Measurements from ENCODE around the gene DENND1A.
"Not testable (repeated sequence)": the region's sequence is repeated elsewhere in the genome, so short reads cannot be mapped to it uniquely, and the experiment has no call there.

The DENND1A gene

DNA sequence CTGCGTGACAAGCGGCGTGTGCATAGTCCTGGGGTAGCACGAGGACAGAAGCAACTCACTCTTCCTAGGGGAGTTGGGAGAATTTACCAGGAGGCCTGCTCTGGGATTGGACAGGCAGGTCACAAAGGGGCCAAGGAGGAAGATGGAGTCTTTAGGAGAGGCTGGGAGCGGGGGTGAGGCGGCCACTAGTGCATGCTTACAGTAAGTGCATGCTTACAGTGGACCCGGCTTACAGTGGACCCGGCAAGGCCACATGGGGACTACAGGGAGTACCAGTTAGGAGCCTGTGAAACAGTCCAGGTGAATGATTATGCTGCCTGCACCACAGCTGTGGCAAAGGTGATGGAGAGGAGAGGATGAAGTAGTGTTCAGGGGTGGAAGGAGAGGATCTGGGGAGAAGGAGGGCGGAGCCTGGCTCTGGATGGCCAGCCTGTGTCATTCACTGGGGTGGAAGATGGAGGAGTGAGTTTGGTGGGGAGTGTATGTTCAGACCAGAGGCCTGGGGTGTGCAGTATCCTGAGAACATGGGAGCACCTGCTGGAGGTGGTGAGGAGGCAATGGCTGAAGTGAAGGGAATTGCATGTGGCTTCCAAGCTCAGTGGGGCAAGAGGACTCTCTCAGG, 495.2 kb downstream of the DENND1A start:
- DNase-seq (ENCODE audit: low read depth in 2 of 2) = no peak

GRCh38 chr9:123432331-123433236, 497.3 kb downstream of the DENND1A start:
- DNase-seq (ENCODE audit: low read depth in 2 of 2) = no peak

DNA sequence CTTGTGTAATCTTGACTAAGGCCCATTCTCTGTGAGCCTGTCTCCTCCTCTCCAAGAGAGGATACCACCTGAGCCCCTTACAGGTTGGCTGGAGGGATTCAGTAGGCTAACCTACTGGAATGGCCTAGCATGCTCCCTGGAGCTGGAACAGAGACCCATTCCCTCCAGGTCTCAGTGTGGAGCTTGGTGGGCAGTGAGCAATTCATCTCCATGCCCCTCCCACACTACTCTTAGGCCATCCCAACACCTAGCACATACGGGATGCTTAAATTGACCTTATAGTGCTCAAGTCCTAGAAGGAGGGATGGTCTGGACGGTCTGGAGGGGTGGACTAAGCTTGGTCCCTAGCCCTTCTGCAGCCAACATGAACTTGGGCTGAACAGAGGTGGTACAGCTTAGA, 498.3 kb downstream of the DENND1A start:
- DNase-seq (ENCODE audit: low read depth in 2 of 2) = no peak

GRCh38 chr9:123428450-123428849, 501.5 kb downstream of the DENND1A start:
- not testable (repeated sequence) for DNase-seq (ENCODE audit: low read depth in 2 of 2)

GRCh38 chr9:123426406-123426805, 503.5 kb downstream of the DENND1A start:
- no peak for DNase-seq (ENCODE audit: low read depth in 2 of 2)

DNA sequence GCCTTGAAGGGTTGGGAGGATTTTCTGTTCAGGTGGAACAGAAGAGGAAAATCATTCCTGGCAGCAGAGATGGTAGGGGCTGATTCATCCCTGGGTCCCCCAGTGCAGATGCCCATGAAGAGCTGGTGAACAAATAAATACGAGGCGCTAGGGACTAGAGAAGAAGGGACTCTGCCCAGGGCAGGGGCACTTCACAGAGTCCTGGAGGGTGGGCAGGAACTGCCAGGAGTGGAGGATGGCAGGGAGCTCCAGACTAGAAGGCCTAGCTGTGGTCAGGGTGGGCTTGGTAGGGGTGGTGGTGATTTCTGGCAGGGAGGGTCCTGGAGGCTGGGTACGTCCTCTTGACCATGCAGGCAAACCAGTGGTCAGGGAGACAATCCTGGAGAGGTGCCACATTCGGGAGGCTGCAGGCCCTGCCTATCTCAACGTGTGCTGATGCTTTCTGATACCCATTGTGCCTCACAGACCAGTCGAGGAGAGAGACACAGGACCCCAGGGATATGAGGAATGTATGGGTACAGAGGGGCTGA, 504.0 kb downstream of the DENND1A start:
- DNase-seq (ENCODE audit: low read depth in 2 of 2) = no peak

- DNase-seq (ENCODE audit: low read depth in 2 of 2) = no peak
These were observed 504.6 kb downstream of the DENND1A start for GRCh38 chr9:123425261-123425821.

DNA sequence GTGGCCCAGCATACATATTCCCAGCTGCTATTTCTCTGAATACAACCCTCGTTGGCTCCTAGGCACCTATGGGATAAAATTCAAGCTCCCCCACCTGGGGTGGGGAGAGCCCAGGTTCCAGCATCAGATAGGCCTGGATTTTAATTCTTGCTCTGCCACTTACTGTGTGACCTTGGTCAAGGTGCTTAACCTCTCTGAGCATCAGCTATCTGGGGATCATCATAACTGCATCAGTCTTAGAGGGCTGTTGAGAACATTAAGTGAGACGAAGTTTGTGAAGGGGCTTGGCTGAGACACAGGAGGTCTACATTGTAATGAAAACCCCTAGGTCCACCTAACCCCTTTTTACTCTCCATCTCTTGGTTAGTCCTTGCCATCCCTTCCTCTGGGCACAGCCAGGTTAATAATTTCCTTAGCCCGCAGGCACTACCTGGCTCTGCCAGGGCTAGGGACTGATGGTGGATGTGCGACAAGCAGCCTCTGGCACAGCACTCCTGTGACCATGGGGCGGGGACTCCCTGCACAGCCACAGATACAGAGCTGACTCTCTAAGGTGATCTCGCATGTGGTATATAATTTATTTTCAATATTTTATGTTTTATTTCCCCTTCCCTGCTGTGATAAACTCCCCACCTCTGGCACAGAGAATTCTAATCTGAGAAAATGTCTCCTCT, 505.2 kb downstream of the DENND1A start:
- DNase-seq (ENCODE audit: low read depth in 2 of 2) = no peak

- DNase-seq (ENCODE audit: low read depth in 2 of 2) = no peak
These were observed 505.8 kb downstream of the DENND1A start for GRCh38 chr9:123424131-123424530.

- no peak for DNase-seq (ENCODE audit: low read depth in 2 of 2)
These were observed 506.6 kb downstream of the DENND1A start for GRCh38 chr9:123423311-123423640.

GRCh38 chr9:123422635-123423310, 507.2 kb downstream of the DENND1A start:
- no peak for DNase-seq (ENCODE audit: low read depth in 2 of 2)

GRCh38 chr9:123421801-123422455, 508.0 kb downstream of the DENND1A start:
- DNase-seq (ENCODE audit: low read depth in 2 of 2) = no peak

DNA sequence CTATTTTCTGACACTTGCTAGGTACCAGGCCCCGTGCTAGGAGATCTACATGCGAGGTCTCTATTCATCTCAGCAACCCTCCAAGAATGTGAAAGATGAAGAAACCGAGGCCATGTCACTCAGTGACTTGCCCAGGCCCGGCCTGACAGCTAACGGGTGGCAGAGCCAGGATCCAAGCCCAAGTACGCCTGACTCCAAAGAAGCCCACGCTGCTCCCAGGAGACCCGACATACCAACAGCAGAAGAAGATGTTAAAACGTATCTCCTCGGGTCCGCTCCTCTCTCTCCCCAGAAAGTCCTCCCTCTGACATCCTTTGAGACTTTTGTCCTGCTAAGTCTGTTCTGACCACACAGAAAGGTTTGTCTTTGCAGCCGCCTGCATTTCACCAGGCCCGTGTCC, 508.7 kb downstream of the DENND1A start:
- no peak for DNase-seq (ENCODE audit: low read depth in 2 of 2)

GRCh38 chr9:123420592-123421111, 509.3 kb downstream of the DENND1A start:
- DNase-seq (ENCODE audit: low read depth in 2 of 2) = no peak

DNA sequence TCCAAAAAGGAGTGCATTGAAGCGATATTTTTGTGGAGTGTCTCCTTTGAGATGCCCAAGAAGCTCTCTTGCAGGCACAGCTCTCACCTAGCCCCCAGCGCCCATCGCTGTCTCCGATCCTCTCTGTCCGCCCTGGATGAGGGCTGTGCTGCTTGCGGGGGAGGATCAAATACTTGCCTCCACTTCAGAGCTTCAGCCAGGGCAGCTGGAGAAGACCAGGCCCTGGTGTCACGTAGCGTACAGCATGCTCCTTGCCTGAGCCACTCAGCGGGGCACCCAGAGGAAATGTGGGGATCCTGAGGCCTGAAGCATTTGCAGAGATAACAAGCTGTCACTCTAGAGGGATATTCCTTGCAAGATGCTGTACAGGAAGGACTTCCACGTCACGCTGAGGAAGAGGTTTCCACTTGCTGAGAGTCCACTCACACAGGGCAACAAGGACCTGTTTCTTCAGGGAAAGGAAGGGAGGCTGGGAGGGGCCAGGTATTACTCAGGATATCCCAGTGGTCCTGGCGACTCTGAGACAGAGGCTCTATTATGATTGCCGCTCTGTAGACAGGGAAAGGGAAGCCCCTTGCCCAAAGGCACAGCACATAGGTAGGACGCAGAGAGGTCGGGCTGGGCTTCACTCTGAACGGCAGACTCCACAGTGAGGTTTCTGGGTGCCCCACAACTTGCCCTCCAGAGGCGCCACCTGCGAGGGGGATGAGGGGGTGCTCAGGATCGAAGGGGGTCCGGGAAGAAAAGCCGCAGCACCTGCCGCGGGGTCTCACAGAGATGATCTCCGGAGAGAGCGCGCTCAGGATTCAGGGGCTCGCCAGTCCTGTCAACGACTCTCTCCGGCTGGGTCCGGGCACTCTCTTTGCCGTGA, 510.0 kb downstream of the DENND1A start:
- DNase-seq (ENCODE audit: low read depth in 2 of 2) = no peak

GRCh38 chr9:123419091-123419490, 510.8 kb downstream of the DENND1A start:
- DNase-seq (ENCODE audit: low read depth in 2 of 2) = no peak

GRCh38 chr9:123418506-123418905, 511.4 kb downstream of the DENND1A start:
- DNase-seq (ENCODE audit: low read depth in 2 of 2) = no peak

- no peak for DNase-seq (ENCODE audit: low read depth in 2 of 2)
These were observed 511.9 kb downstream of the DENND1A start for GRCh38 chr9:123418052-123418430.

GRCh38 chr9:123417289-123418051, 512.5 kb downstream of the DENND1A start:
- DNase-seq (ENCODE audit: low read depth in 2 of 2) = no peak

Measured in stimulated activated CD8-positive, alpha-beta memory T cell treated with anti-CD3 and anti-CD28 coated beads, Interleukin-2, amount 100 ng/mL, for 48 hours (primary cell).